ENCODE data around the gene PRSS36.
A peak's percentile ranks its signal among the peaks of the same experiment; 100 is the strongest.

PRSS36 gene

DNA sequence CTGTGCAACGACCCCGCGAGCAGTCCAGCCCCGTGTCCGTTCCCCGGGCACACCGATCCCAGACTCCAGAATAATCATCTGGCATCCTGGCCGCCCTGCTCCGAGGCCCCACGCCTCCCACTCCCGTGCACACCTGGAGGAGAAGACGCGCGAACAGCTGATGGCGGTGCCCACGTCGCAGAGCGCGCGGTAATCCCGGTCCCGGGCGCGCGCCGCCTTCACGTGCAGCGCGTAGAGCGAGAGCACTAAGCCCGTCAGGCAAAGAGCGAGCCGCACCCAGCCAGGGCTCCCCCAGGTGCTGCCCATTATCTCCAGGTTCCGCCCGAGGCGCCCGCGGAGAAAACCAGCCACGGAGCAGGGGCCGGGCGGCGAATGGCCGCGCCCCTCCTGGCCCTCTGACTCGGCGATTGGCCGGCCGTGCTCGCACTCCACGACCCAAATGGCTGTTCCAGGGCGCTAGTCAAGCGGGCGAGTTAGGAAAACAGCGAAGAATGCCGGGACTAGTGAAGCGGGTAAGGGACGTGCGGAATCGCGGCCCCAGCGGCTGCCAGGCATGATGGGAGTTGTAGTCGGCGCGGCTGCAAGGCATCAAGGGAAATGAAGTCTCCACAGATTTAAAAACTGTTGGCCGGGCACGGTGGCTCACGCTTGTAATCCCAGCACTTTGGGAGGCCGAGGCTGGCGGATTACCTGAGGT is 55.3 kb downstream of the PRSS36 start, which contains the start of gene VKORC1:
Gene VKORC1 (minus strand): TSS at position 374 of the 697 bp plus-strand sequence. CDS start 68 bp downstream, at position 306.
- peak; percentile 95 to 96 for DNase-seq

DNA sequence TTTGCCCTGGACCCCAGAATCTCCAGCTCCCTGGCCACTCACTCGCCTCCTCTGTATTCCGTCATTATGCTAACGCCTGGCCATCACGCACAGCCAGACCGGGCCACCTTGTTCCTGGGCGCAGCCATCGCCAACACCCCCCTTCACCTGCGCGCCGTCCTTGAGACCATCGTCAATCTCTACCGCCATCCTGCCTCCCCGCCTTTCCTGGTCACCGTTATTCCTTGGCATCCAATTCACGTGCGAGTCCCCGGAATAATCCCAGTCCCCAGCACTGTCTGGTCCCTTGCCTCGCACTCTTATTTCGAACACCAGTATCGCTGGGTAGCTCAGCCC is 55.8 kb downstream of the PRSS36 start:
- no peak for DNase-seq

GRCh38 chr16:31093132-31093703 is 56.6 kb downstream of the PRSS36 start:
- DNase-seq, result no peak

DNA sequence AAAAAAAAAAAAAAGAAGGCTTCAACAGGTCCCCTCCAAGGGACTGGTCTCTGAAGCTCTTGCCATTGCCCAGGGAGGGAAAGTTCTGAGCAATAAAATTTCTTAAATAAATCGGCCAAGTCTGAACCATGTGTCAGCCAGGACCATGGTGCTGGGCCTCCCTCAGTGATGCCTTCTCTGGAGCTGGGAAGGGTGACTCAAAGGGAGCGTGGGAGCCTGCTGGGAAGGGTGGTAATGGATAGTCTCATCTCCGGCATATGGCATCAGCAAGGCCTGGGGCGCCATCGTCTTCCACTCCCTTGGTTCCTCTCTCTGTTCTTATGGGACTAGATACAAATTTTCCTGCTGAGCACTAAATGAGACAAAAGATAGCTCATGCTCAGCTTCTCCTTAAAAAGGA is 57.5 kb downstream of the PRSS36 start:
- no peak for DNase-seq

- no peak for DNase-seq
Measured at GRCh38 chr16:31090540-31090939, 59.3 kb downstream of the PRSS36 start.

GRCh38 chr16:31089199-31089598 is 60.7 kb downstream of the PRSS36 start:
- no peak for DNase-seq

Measured in AML-193 (cell line).